Tibial nerve (tissue), 4 donors: ENCODE data around the gene TENT4A. TPM values are rescaled to one million over a fixed set of nuclear protein-coding genes. Genes with fewer than 3 reads are reported as not detected.

Experiments
- DNase-seq, 2 donors: peaks; one replicate each; pipeline ENCODE4 v3.0.0-alpha.2; 2019; ENCODE audit warnings: low spot score in 2 of 2
- H3K27ac ChIP-seq, 4 donors: fragments of 200-600 bp; sonication (generic) in 3 of 4; one replicate each; pipeline ENCODE4 v1.5.1; 2017 to 2019; ENCODE audit warnings: mild to moderate bottlenecking in 1 of 4
- H3K27me3 ChIP-seq, 2 donors: fragments of 200-600 bp; sonication (generic) in 1 of 2; one replicate each; pipeline versions ENCODE4 v1.5.1 to v1.6.0; 2017 to 2019
- H3K36me3 ChIP-seq, 3 donors: fragments of 200-600 bp; sonication (generic); one replicate each; pipeline ENCODE4 v1.5.1; 2018 to 2019
- H3K4me1 ChIP-seq, 4 donors: fragments of 200-600 bp; sonication (generic) in 3 of 4; one replicate each; pipeline ENCODE4 v1.5.1; 2017 to 2019
- H3K4me3 ChIP-seq, 4 donors: fragments of 200-600 bp; sonication (generic) in 3 of 4; one replicate each; pipeline ENCODE4 v1.5.1; 2017 to 2019; ENCODE audit warnings: mild to moderate bottlenecking in 1 of 4, moderate library complexity in 1 of 4
- H3K9me3 ChIP-seq, 4 donors: fragments of 200-600 bp; sonication (generic) in 3 of 4; one replicate each; pipeline ENCODE4 v1.5.1; 2017 to 2019
- EP300 ChIP-seq, 2 donors: sonication (generic); formaldehyde crosslinking; IDR thresholded peaks; one replicate each; pipeline ENCODE4 v1.6.1; 2017; ENCODE audit warnings: antibody characterized with exemption in 2 of 2, mild to moderate bottlenecking in 1 of 2
- POLR2A ChIP-seq, 2 donors: fragments of 450-650 bp; IDR thresholded peaks; one replicate each; pipeline ENCODE4 v1.6.1; 2017; ENCODE audit warnings: antibody characterized with exemption in 2 of 2, mild to moderate bottlenecking in 2 of 2, moderate library complexity in 2 of 2
- WGBS, 2 donors: methylation state at CpG; one replicate each; pipeline ENCODE4 v1.1.5; 2018; 5-methylcytosine and 5-hydroxymethylcytosine counted together
- total RNA-seq, 4 donors: library from RNA; depleted of rRNA; stranded (reverse); fragments of >200 nt; gene quantifications; one replicate each; pipeline ENCODE4 v1.1.0, GENCODE V29; 2016
- TF ChIP-seq, protein P1 (sequence below), 5 experiments: fragments of 200-600 bp in 3 of 5; fragments of 450-650 bp in 2 of 5; sonication (generic) in 3 of 5; IDR thresholded peaks; one replicate each; pipeline ENCODE4 v1.5.1; 2016 to 2019; ENCODE audit warnings: antibody characterized with exemption in 5 of 5, mild to moderate bottlenecking in 3 of 5, moderate library complexity in 2 of 5

The TENT4A gene
- total RNA-seq, 4 donors from 2014 or later: 22.7 to 34.1 (median 29.2) TPM

DNA sequence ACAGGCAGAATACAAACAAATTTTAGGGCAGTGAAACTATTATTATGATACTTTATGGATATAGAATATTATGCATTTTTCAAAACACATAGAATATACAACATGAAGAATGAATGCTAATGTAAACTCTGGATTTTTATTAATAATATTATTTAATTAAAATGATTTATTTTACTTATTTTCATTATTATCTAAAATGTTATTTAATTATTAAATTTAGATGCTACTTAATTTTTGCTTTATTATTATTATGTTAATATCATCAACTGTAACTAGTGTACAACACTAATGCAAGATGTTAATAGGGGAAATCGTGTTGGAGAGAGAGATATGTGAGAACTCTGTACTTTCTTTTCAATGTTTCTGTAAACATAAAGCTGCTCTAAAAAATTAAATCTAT is 39.3 kb upstream of the TENT4A start:
- Histone ChIP-seq H3K36me3 (peaks cover 0 to 37% (median 0%) of the 10 kb centered on the region in 3 donors), H3K27ac (no peak overlapping the region), H3K4me1 (no peaks in the 10 kb centered on the region), H3K27me3 (no peaks in the 10 kb centered on the region), H3K9me3 (peaks cover 0 to 3% (median 0%) of the 10 kb centered on the region in 4 donors), H3K4me3 (no peak overlapping the region)
- TF ChIP-seq, protein P1, sequence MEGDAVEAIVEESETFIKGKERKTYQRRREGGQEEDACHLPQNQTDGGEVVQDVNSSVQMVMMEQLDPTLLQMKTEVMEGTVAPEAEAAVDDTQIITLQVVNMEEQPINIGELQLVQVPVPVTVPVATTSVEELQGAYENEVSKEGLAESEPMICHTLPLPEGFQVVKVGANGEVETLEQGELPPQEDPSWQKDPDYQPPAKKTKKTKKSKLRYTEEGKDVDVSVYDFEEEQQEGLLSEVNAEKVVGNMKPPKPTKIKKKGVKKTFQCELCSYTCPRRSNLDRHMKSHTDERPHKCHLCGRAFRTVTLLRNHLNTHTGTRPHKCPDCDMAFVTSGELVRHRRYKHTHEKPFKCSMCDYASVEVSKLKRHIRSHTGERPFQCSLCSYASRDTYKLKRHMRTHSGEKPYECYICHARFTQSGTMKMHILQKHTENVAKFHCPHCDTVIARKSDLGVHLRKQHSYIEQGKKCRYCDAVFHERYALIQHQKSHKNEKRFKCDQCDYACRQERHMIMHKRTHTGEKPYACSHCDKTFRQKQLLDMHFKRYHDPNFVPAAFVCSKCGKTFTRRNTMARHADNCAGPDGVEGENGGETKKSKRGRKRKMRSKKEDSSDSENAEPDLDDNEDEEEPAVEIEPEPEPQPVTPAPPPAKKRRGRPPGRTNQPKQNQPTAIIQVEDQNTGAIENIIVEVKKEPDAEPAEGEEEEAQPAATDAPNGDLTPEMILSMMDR (IDR thresholded peaks at IDR 0.05): no peak
- TF ChIP-seq EP300 (IDR thresholded peaks at IDR 0.05): no peak
- no peak for TF ChIP-seq POLR2A (IDR thresholded peaks at IDR 0.05)
- DNase-seq: no peak
- WGBS, 2 donors: 95 to 97% methylated on average over 1 of the region's 1 CpG

DNA sequence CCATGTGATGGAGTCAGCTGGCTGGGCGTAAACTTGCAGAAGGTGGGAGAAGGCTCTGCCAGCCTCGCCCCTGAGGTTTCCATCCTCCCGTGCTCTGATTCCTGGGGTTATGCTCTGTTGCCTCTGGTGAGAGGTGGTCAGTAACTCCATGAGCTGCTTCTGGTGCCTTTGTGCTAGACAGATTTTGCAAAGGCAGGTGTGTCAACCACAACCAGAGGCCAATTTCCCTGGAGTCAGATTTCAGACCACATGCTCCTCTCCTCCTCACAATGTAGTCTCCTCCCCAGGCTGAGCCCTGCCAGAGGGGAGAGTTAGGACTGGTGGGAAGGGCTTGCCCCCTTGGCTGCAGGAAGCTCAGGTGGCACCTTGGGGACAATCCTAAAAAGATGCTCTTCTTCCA is 38.8 kb upstream of the TENT4A start:
- WGBS, 2 donors: 89 to 92% methylated on average over 3 of the region's 3 CpGs
- no peaks in the 10 kb centered on the region for H3K27me3 ChIP-seq

DNA sequence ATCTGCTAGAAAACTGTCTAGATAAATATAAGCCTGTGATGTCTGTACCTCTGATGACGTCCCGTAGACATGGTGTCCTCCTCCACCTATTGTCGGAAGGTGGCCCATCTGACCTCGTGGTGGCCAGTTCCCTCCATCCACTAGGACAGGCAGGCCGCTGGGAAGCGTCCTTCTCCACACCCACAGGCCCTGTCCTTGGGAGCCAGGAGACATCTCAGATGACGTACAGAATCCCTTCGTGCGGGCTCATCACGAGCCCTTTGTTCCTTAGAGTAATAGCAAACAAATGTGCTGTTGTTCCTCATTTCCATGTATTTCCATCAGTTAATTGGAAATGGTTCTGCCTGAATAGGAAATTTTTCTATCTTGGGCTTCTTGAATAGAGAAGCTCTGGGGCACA is 38.3 kb upstream of the TENT4A start:
- TF ChIP-seq, protein P1 (IDR thresholded peaks at IDR 0.05): no peak
- no peak for TF ChIP-seq POLR2A (IDR thresholded peaks at IDR 0.05)
- no peak for TF ChIP-seq EP300 (IDR thresholded peaks at IDR 0.05)
- 87 to 90% methylated on average over 10 of the region's 10 CpGs for WGBS, 2 donors
- Histone ChIP-seq H3K27me3 (no peaks in the 10 kb centered on the region), H3K27ac (no peak overlapping the region), H3K4me3 (no peak overlapping the region), H3K36me3 (peaks cover 0 to 31% (median 0%) of the 10 kb centered on the region in 3 donors), H3K9me3 (peaks cover 0 to 3% (median 0%) of the 10 kb centered on the region in 4 donors), H3K4me1 (no peaks in the 10 kb centered on the region)
- DNase-seq: no peak

More for the DNA sequence above, 38.8 kb upstream of the TENT4A start:
- Histone ChIP-seq H3K4me3 (no peak overlapping the region), H3K36me3 (peaks cover 0 to 35% (median 0%) of the 10 kb centered on the region in 3 donors), H3K27ac (no peak overlapping the region), H3K9me3 (peaks cover 0 to 3% (median 0%) of the 10 kb centered on the region in 4 donors), H3K4me1 (no peaks in the 10 kb centered on the region)
- TF ChIP-seq EP300 (IDR thresholded peaks at IDR 0.05): no peak
- TF ChIP-seq, protein P1 (IDR thresholded peaks at IDR 0.05): no peak
- TF ChIP-seq POLR2A (IDR thresholded peaks at IDR 0.05): no peak
- DNase-seq: no peak

DNA sequence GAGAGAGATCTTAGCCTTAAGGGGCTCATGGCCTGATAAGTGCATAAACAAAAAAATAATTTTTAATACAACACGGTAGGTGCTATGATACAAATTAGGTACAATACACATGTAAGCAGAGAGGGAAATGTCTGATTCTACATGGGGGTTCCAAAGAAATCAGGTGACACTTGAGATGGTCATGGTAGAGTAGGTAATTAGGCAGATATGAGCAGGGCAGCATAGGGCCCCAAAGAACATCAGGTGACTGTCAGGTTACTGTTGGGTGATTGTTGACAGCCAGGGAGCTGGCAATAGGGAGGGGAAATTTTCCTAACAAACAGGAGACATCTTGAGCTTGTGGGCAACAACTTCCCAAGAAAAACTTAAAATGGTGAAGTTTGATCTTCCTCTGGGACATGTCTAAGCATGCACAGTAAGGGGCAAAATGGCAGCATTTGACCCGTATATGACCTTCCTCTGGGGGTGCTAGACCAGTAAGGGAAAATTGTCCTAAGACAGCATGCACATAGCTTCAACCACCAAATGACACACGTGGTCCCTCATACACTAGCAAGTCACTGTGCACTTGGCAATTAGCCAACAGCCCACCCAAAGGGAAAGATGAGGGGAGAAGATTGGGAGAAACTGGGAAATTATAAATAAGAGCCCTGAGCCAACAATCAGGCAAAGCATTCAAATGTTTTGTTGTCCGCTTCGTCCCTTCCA is 37.3 kb upstream of the TENT4A start:
- no peak for DNase-seq
- H3K27me3 ChIP-seq: no peaks in the 10 kb centered on the region
- H3K27ac ChIP-seq: no peak overlapping the region
- no peak overlapping the region for H3K4me3 ChIP-seq
- TF ChIP-seq, protein P1 (IDR thresholded peaks at IDR 0.05): no peak
- no peak for TF ChIP-seq EP300 (IDR thresholded peaks at IDR 0.05)
- no peak for TF ChIP-seq POLR2A (IDR thresholded peaks at IDR 0.05)
- no peaks in the 10 kb centered on the region for H3K4me1 ChIP-seq
- H3K9me3 ChIP-seq: peaks cover 0 to 3% (median 0%) of the 10 kb centered on the region in 4 donors
- 91 to 94% methylated on average over 5 of the region's 5 CpGs for WGBS, 2 donors
- H3K36me3 ChIP-seq: peaks cover 0 to 20% (median 0%) of the 10 kb centered on the region in 3 donors

DNA sequence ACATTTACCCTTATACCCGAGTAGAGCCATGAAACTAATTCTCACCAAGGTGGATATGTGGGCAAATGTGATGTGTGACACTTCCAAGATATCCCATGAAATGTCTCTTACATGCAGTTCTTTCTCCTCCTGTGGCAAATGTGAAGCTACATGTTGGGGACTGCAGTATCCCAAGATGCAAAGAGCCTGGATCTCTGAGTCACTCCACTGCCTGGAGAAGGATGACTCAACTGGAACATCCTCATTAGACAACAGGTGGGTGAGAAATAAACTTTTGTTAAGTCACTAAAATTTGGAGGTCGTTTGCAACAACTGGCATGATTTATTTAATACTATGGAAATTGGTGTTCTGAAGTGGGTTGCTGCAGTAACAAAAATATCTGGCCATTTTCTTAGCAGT is 36.5 kb upstream of the TENT4A start:
- H3K4me3 ChIP-seq: no peak overlapping the region
- TF ChIP-seq, protein P1 (IDR thresholded peaks at IDR 0.05): no peak
- TF ChIP-seq POLR2A (IDR thresholded peaks at IDR 0.05) (no peak), EP300 (IDR thresholded peaks at IDR 0.05) (no peak)
- no peak for DNase-seq
- H3K36me3 ChIP-seq: peaks cover 0 to 17% (median 0%) of the 10 kb centered on the region in 3 donors
- no peaks in the 10 kb centered on the region for H3K4me1 ChIP-seq
- WGBS, 2 donors: 76 to 83% methylated on average over 2 of the region's 2 CpGs
- H3K9me3 ChIP-seq: peaks cover 0 to 3% (median 0%) of the 10 kb centered on the region in 4 donors
- H3K27ac ChIP-seq: no peak overlapping the region
- H3K27me3 ChIP-seq: no peaks in the 10 kb centered on the region
